Epithelial cell of proximal tubule (primary cell): ENCODE data around the gene RAB3B. TPM values are rescaled to one million over a fixed set of nuclear protein-coding genes. Genes with fewer than 3 reads are reported as not detected.
A peak's percentile ranks its signal among the peaks of the same experiment; 100 is the strongest.
"Not testable (repeated sequence)": the region's sequence is repeated elsewhere in the genome, so short reads cannot be mapped to it uniquely, and the experiment has no call there.

Experiments used
- DNase-seq: peaks from one replicate; pipeline ENCODE4 v3.0.0-alpha.2; 2011; ENCODE audit warnings: low read depth
- H3K4me3 ChIP-seq: 2 replicates; pipeline ENCODE4 v1.5.1; 2011; ENCODE audit warnings: low read depth, mild to moderate bottlenecking, low read length
- total RNA-seq: library from RNA; depleted of rRNA; stranded (reverse); fragments of >200 nt; gene quantifications from 2 replicates; pipeline ENCODE4 v1.2.3, GENCODE V29; 2015
- TF ChIP-seq, protein P1 (sequence below): conservative IDR thresholded peaks from 2 replicates; pipeline ENCODE4 v1.5.1; 2012; ENCODE audit warnings: low read depth, mild to moderate bottlenecking, low read length

The RAB3B gene
- total RNA-seq, 1 donor from 2014 or later, result 35.5 TPM

- no peak overlapping the region for H3K4me3 ChIP-seq
- DNase-seq, result peak; percentile 71
- TF ChIP-seq, protein P1, sequence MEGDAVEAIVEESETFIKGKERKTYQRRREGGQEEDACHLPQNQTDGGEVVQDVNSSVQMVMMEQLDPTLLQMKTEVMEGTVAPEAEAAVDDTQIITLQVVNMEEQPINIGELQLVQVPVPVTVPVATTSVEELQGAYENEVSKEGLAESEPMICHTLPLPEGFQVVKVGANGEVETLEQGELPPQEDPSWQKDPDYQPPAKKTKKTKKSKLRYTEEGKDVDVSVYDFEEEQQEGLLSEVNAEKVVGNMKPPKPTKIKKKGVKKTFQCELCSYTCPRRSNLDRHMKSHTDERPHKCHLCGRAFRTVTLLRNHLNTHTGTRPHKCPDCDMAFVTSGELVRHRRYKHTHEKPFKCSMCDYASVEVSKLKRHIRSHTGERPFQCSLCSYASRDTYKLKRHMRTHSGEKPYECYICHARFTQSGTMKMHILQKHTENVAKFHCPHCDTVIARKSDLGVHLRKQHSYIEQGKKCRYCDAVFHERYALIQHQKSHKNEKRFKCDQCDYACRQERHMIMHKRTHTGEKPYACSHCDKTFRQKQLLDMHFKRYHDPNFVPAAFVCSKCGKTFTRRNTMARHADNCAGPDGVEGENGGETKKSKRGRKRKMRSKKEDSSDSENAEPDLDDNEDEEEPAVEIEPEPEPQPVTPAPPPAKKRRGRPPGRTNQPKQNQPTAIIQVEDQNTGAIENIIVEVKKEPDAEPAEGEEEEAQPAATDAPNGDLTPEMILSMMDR, result no peak
Measured at GRCh38 chr1:51906306-51907078, 84.0 kb downstream of the RAB3B start.

- TF ChIP-seq, protein P1, result no peak
- DNase-seq, result no peak
- H3K4me3 ChIP-seq, result no peak overlapping the region
Measured at GRCh38 chr1:51902456-51902855, 88.0 kb downstream of the RAB3B start.

GRCh38 chr1:51901151-51901550 lies 89.3 kb downstream of the RAB3B start:
- H3K4me3 ChIP-seq, result no peak overlapping the region
- no peak for DNase-seq
- TF ChIP-seq, protein P1, result no peak

DNA sequence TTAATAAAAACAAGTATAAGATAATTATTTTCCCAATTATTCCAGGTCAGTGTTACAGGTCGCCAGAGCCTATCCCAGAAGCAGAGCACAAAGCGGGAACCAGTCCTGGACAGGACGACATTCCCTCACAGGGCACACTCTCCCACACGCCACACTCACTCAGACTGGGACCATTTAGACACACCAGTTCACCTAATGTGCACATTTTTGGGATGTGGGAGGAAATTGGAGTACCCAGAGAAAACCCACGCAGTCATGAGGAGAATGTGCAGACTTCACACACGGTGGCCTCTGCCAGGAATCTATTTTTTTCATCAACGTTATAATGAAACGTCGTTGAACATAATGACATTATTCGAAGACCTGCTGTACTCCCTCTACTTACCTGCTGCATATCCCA lies 91.5 kb downstream of the RAB3B start:
- H3K4me3 ChIP-seq, result no peak overlapping the region
- no peak for DNase-seq
- TF ChIP-seq, protein P1, result no peak

DNA sequence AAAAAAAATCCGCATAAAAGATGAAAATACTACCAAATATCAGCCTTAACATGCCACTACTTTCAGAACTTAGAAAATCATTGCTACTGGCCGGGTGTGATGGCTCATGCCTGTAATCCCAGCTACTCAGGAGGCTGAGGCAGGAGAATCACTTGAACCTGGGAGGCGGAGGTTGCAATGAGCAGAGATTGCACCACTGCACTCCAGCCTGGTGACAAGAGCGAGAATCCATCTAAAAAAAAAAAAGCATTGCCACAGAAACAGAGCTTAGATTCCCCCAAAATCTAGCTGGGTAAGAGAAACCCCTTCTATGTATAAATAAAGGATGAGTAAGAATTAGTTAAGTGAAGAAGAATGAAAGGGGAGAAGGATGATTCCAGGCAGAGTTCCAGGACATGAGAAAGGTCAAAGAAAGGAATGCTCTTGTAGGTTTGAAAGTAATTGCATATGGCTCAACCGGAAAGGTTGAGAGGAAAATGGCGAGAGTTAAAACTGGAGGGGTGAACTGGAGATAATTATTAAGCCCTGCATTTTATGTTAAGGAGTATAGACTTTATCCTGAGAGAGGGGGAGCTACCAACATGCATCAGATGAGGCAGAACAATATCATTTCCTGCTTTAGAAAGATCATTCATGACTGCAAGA lies 92.3 kb downstream of the RAB3B start:
- TF ChIP-seq, protein P1, result no peak
- H3K4me3 ChIP-seq, result no peak overlapping the region
- peak; percentile 62 for DNase-seq

GRCh38 chr1:51897699-51898031 lies 92.8 kb downstream of the RAB3B start:
- H3K4me3 ChIP-seq, result no peak overlapping the region
- TF ChIP-seq, protein P1, result no peak
- DNase-seq, result no peak

- not testable (repeated sequence) for H3K4me3 ChIP-seq, DNase-seq
Measured at GRCh38 chr1:51894748-51895147, 95.8 kb downstream of the RAB3B start.
